IPS-NIHi11 (cell line): ENCODE measurements around the gene VAC14.
"Not testable (repeated sequence)": the region's sequence is repeated elsewhere in the genome, so short reads cannot be mapped to it uniquely, and the experiment has no call there.

Experiments used
- DNase-seq: peaks from one replicate; pipeline ENCODE4 v3.0.0; 2012; ENCODE audit warnings: mixed read lengths, low spot score

The VAC14 gene

GRCh38 chr16:70681382-70682238 is 119.3 kb downstream of the VAC14 start:
- no peak for DNase-seq

- DNase-seq, result no peak
Observed at GRCh38 chr16:70680495-70681381, 120.2 kb downstream of the VAC14 start.

- peak; percentile 99 for DNase-seq
Observed at GRCh38 chr16:70679671-70680494, 121.1 kb downstream of the VAC14 start.

DNA sequence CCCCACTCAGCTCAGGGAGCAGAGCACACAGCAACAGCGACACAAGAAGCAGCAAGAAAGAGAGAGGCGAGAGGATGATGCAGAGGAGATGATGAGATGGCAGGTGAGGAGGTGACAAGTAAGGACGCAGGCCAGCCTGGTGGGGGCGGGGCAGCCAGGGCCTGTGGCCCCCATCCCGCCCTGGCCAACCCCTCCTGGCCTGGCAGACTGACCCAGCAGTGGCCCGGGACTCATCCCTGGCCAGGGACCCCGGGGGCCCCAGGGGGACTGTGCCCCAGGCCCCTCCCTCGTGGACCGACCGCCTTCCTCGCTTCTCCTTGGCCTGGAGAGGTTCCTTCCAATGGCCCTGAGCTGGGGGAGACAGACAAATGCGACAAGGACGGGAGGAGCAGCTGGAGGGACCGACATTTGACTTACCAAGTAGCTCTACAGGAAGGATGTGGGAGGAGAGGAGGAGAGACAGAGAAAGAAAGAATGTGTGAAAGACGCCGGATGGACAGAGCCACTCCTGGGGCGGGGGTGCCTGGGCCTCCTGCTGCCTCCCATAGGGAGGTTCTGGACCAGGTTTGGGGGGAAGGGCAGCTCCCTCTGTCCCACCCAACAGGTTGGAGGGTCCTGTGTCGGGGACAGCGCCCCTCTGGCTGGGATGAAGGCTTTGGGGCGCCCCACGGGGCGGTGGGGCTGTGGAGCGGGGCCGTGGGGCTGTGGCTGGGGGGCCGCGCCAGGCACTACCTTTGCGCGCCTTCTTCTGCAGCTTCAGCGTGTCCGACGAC is 121.9 kb downstream of the VAC14 start:
- DNase-seq, result no peak

DNA sequence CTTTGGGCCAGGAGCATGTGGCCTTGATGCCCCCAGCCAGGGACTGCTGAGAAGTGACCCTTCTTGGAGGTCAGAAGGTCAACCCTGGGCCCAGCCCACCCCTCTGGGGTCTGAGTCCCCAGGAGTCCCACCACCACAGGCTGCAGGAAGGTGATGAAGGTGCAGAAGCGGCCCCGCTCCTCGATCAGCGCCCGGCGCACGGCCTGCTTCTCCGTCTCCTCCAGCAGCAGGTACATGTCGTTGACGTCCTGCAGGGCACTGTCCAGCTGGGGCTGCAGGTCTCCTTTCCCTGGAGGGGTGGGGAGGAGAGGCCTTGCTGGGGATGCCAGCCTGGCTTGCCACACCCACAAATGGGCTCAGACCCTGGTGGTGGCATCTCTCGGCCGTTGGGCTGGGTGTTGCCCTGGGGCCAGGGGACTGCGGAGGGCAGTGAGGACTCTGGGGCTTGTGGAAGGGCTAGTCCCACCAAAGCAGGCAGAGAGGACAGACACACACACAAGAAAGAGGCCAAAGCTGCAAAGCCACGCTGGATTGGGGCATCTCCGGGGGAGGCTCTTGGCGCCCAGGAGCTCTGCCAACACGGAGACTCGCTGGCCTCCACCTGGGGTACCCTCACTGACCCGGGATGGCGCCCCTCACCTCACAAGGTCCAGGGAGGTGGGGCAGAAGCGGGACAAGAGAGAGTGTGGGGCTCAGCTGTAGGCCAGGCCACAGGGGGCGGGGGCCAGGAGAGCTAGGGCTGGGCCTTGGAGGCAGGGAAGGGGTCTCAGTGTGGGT is 122.6 kb downstream of the VAC14 start:
- no peak for DNase-seq

DNA sequence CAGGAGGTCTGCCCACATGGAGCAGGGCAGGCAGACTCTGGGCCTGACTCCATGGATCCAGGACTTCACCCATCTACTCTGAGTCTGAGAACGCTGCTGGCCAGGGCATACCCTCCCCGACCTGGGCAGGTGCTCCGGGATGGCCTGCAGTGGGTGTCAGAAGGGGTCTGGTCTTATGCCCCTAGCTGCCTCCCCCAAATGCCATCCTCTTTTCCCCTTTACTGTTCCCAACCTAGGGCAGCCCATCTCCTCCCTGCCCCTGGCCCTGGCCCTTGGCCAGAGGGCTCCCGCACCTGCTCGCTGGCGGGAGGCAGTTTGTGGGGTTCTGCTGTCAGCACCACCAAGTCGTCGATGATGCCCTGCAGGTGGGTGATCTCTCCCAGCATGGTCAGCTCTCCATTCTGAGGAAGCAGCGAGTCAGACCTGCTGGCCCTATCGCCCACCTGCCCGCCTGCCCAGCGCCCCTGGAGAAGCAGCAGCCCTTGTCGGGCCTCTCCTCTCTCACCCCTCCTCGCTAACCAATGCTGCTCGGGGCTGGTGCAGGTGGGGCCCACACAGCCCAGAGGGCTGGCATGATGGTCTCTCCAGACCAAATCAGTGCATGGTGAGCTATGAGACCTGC is 123.3 kb downstream of the VAC14 start:
- no peak for DNase-seq

DNA sequence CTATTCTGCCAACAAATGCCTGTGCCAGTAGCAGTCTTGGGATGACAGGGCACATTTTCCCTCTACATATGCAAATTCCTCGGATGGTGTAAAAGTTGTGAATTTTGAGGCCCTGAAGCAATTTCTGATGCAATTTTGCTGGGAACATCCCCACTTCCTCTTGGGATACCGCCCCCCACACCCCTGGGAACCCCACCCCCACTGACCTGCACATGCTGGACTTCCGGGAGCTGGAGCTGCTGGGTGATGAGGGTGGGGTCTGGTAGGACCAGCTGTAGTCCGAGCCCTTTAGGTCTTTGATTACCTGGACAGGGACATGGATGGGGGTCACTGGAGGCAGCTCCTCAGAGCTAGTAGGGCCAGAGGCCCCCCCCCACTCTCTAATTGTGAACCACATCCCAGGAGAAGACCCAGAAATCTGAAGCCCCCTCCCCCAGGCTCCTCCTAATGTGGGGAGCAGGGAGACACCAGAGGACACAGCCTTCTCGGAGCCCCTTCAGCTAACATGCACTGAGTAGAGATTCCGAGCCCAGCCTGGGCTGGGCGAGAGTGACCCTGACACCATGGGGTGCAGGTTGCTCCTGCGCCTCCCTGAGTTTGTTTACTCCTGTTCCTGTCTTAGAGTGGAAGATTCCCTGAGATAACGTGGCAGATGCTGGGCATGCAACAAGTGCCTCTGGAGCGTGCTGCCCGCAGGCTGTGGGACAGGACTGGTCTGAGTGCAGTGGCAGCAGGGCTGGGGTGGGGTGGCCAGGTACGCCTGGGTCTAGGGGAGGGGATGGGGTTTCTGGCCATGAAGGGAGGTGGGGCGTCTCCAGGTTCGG is 124.1 kb downstream of the VAC14 start:
- no peak for DNase-seq

- DNase-seq, result no peak
Observed at GRCh38 chr16:70675851-70676513, 125.0 kb downstream of the VAC14 start.

GRCh38 chr16:70674221-70675014 is 126.5 kb downstream of the VAC14 start:
- no peak for DNase-seq

DNA sequence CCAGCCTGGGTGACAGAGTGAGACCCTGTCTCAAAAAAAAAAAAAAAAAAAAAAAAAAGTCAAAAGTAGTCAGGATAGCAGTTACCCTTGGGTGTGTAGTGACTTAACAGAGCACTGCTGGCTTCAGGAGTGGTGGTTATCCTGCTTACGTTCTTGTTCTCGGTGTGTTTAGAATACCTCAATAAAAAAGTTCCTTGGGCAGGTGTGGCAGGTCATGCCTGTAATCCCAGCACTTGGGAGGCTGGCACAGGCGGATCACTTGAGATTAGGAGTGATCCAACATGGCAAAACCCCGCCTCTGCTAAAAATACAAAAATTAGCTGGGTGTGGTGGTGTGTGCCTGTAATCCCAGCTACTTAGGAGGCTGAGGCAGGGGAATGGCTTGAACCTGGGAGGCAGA is 130.0 kb downstream of the VAC14 start:
- DNase-seq, result not testable (repeated sequence)

- no peak for DNase-seq
Observed at GRCh38 chr16:70670175-70670574, 130.8 kb downstream of the VAC14 start.

DNA sequence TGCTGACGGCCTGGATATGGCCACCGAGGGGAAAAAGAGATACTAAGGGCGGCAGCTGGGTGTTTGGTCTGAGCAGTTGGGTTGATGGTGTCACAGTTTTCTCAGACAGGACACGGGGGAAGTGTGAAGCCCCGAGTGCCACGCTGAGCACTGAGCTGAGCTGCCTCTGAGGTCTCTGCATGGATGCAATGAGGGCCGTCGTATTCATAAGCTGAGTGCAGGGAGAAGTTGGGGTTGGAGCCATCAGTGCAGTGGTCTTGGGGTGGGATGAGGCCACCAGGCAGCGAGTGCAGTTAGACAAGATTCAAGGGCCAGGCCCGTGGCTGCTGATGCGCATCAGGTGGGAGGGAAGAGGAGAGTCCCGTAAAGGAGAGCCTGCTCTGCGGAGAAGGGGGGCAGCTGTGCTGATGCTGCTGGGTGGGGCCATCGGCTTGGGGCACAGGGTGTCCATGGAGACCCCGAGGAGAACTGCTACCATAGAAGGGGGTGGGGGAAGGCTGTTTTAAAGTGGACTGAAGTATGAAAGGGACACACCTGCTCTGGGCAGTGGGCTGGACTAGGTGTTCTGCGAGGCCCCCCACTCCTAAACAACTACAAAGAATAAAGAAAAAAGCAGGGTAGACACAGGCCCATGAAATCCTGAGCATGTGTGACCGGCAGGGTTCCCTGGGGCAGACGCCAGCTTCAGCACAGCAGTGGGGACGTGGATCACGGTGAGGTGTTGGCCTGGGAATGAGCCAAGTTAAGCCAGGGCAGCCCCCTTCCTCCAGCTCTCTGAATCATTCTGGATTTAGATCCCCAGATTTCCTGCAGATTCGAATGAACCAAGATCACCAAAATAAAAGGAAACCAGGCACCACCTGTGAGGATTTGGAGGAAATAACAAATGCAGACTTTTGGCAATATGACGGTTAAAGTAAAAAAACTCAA is 134.9 kb downstream of the VAC14 start:
- DNase-seq, result no peak

- DNase-seq, result no peak
Observed at GRCh38 chr16:70665113-70665694, 135.8 kb downstream of the VAC14 start.

DNA sequence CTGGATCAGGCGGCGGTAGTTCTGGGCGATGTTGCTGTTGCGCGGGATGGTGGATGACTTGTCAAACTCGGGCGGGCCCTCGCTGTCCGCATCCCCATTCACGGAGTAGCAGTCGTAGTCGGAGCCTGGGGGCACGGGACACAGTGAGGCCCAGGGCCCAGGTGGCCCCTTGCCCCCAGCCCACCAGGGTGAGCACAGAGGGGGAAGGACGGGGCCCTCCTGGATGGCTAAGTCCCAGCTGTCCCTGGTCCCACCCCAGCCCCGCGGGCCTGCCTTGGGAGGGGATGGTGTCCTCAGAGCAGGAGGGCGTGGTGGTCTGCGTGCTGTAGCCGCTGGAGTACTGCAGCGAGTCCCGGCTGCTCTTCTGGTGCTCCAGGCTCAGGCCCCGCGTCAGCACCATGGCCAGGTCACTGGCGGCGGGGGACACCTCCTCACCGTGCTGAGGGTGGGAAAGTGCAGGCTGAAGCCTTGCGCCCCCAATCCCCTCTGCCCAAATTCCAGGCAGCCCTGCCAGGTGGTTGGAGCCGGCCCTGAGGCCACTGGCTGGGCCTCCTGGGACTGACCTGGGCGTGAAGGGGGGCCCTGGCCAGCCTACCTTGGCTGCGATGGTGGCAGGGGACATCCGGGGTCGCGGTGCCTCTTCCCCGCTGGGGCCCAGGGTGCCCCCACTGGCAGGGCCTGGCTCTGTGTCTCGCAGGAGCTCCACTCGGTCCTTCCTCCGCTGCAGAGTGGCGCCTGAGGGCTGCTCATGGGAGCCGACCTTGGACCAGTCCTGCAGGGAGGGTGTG is 136.4 kb downstream of the VAC14 start:
- DNase-seq, result peak; percentile 70

DNA sequence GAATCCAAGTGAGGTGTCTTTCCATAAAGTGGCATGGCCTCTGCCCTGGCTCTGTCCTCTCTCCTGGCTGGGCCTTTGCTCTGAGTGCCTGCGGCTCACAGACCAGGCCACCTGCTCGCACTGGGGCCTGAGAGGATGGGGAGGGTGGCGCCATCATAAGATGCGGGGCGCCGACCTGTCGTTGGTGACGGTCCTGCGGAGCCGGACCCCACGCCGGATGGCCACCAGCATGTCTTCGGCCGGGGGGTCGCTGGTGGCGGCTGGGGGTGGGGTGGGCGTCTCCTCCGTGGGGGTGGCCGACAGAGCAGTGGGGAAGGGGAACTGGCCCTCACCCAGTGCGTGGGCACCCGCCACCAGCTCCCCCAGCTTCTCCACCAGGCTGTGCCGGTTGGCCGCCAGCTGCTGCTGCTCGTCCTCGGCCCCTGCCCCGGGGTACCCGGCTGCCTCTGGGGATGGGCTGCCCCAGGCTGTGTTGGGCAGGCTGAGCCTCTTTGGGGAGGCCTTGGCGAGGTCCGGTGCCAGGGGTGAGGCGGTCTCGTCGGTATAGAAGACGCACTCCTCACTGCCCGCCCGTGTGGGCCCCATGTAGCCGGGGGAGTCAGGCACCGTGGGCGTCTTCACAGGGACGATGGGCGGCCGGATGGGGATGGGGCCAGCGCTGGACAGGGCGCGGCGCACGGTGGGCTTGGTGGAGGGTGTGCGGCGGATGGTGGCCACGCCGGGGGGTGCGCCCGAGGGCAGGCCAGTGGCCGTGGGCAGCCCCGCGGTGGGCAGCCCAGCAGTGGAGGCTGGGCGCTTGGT is 137.2 kb downstream of the VAC14 start:
- no peak for DNase-seq
